ENCODE data around the gene KIF12. TPM values are rescaled to one million over a fixed set of nuclear protein-coding genes. Genes with fewer than 3 reads are reported as not detected.

Gene KIF12
- total and polyA plus RNA-seq, 2 donors (not counting 1 experiment from before 2014, with no cell fraction given): not detected

DNA sequence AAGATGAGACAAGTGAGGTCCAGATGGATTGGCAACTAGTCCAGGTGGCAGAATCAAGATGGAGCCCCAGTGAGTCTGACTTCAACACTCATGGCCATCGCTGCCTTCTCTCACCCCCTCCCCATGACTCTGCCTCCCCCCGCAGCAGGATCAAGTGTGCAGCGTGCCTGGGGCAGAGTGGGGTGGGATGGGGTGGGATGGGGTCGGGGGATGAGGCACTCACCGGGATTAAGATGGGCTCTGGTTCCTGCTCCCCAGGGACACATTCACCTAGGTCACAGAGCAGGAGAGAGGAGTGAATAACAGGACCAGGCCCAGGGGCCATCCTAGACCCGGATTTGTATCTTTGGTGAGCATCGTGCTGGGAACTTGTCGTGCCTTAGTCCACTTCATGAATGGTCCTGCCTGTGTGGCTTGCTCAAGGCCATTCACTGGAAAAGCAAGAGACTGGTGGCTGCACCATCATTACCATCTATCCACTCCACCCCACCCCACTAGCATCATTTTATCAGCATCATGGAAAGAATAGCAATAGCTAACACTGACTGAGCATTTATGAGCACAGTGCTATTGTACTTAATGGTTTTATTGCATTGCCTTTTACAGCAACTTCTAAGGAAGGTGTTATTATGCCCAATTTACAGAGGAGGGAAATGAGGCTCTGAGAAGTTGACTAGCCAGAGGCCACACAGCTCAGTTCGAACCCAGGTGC, 29.5 kb downstream of the KIF12 start:
- no peaks in the 10 kb centered on the region for H4K20me1 ChIP-seq (ENCODE audit: control insufficient read depth, insufficient read depth, low read length, poor library complexity, severe bottlenecking)
- Mint-ChIP-seq H3K4me1 (no peaks in the 10 kb centered on the region), H3K9me3 (ENCODE audit: insufficient read depth) (no peaks in the 10 kb centered on the region), H3K4me3 (no peak overlapping the region), H3K27ac (no peak overlapping the region), H3K27me3 (peaks cover 5% of the 10 kb centered on the region)
- H3K36me3 ChIP-seq (replicated peaks in 1 of 2; ENCODE audit: control extremely low read depth in 1 of 2, control insufficient read depth in 1 of 2, extremely low read depth in 1 of 2, insufficient read depth in 2 of 2, low read length in 1 of 2): no peaks in the 10 kb centered on the region
- no peak overlapping the region for H3K9ac ChIP-seq (ENCODE audit: low read length)
- no peak overlapping the region for H3K4me3 ChIP-seq (ENCODE audit: control extremely low read depth in 1 of 5, extremely low read depth in 1 of 5, insufficient read depth in 1 of 5, low read depth in 2 of 5, low read length in 4 of 5)
- no peak overlapping the region for H2AFZ ChIP-seq (ENCODE audit: insufficient read depth, low read depth, low read length, poor library complexity, severe bottlenecking)
- ATAC-seq (ENCODE audit: low read depth) (no peak), DNase-seq (no peak)
- H3K4me1 ChIP-seq (ENCODE audit: control insufficient read depth in 2 of 2, insufficient read depth in 2 of 2, low read length in 2 of 2): no peaks in the 10 kb centered on the region
- 93% methylated on average over 6 of the region's 9 CpGs for WGBS (ENCODE audit: insufficient coverage)
- no peaks in the 10 kb centered on the region for H3K79me2 ChIP-seq (ENCODE audit: control insufficient read depth, insufficient read depth, low read length)
- intact Hi-C loops (cut with micrococcal nuclease): no loop called here
- H3K4me2 ChIP-seq (replicated peaks; ENCODE audit: low read depth, low read length, poor library complexity, severe bottlenecking): no peak overlapping the region
- ChIA-PET POLR2A (no interaction called here), CTCF (no interaction called here)
- H3K27me3 ChIP-seq (replicated peaks in 1 of 4; ENCODE audit: control extremely low read depth in 1 of 4, control insufficient read depth in 3 of 4, insufficient read depth in 4 of 4, low read length in 3 of 4): no peaks in the 10 kb centered on the region
- no peak overlapping the region for H3K27ac ChIP-seq (ENCODE audit: low read length in 2 of 2)
- H3K9me3 ChIP-seq (ENCODE audit: control extremely low read depth in 1 of 3, control insufficient read depth in 2 of 3, insufficient read depth in 1 of 3, low read length in 2 of 3): peaks cover 0 to 11% (median 0%) of the 10 kb centered on the region in 3 donors
- no peak for TF ChIP-seq EZH2 (IDR thresholded peaks at IDR 0.05; ENCODE audit: borderline replicate concordance, insufficient read depth, low read depth, low read length, poor library complexity, severe bottlenecking)
- TF ChIP-seq, protein P1, sequence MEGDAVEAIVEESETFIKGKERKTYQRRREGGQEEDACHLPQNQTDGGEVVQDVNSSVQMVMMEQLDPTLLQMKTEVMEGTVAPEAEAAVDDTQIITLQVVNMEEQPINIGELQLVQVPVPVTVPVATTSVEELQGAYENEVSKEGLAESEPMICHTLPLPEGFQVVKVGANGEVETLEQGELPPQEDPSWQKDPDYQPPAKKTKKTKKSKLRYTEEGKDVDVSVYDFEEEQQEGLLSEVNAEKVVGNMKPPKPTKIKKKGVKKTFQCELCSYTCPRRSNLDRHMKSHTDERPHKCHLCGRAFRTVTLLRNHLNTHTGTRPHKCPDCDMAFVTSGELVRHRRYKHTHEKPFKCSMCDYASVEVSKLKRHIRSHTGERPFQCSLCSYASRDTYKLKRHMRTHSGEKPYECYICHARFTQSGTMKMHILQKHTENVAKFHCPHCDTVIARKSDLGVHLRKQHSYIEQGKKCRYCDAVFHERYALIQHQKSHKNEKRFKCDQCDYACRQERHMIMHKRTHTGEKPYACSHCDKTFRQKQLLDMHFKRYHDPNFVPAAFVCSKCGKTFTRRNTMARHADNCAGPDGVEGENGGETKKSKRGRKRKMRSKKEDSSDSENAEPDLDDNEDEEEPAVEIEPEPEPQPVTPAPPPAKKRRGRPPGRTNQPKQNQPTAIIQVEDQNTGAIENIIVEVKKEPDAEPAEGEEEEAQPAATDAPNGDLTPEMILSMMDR (IDR thresholded peaks at IDR 0.05): no peak

DNA sequence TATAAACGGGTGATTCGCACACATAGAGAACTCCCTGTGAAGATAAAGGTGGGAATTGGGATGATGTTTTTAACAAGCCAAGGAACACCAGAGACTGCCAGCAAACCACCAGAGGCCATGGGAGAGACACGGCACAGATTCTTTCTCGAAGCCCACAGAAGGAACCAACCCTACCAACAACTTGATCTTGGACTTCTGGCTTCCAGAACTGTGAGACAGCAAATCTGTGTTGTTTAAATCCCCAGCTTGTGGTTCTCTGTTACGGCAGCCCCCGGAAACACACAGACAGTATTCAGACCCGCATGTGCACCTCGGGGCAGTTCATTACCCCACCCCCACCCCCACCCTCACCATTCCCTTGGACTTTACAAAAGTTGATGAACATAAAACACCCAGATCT, 33.8 kb downstream of the KIF12 start:
- POLR2A ChIA-PET: no interaction called here
- no peaks in the 10 kb centered on the region for H3K9me3 Mint-ChIP-seq (ENCODE audit: insufficient read depth)
- no peak overlapping the region for H3K4me3 Mint-ChIP-seq
- Histone ChIP-seq H2AFZ (ENCODE audit: insufficient read depth, low read depth, low read length, poor library complexity, severe bottlenecking) (no peak overlapping the region), H4K20me1 (ENCODE audit: control insufficient read depth, insufficient read depth, low read length, poor library complexity, severe bottlenecking) (no peaks in the 10 kb centered on the region), H3K4me2 (replicated peaks; ENCODE audit: low read depth, low read length, poor library complexity, severe bottlenecking) (no peak overlapping the region), H3K36me3 (replicated peaks in 1 of 2; ENCODE audit: control extremely low read depth in 1 of 2, control insufficient read depth in 1 of 2, extremely low read depth in 1 of 2, insufficient read depth in 2 of 2, low read length in 1 of 2) (no peaks in the 10 kb centered on the region), H3K9me3 (ENCODE audit: control extremely low read depth in 1 of 3, control insufficient read depth in 2 of 3, insufficient read depth in 1 of 3, low read length in 2 of 3) (no peaks in the 10 kb centered on the region), H3K9ac (ENCODE audit: low read length) (no peak overlapping the region), H3K79me2 (ENCODE audit: control insufficient read depth, insufficient read depth, low read length) (no peaks in the 10 kb centered on the region), H3K4me1 (ENCODE audit: control insufficient read depth in 2 of 2, insufficient read depth in 2 of 2, low read length in 2 of 2) (no peaks in the 10 kb centered on the region), H3K4me3 (ENCODE audit: control extremely low read depth in 1 of 5, extremely low read depth in 1 of 5, insufficient read depth in 1 of 5, low read depth in 2 of 5, low read length in 4 of 5) (no peak overlapping the region), H3K27ac (ENCODE audit: low read length in 2 of 2) (no peak overlapping the region), H3K27me3 (replicated peaks in 1 of 4; ENCODE audit: control extremely low read depth in 1 of 4, control insufficient read depth in 3 of 4, insufficient read depth in 4 of 4, low read length in 3 of 4) (peaks cover 0 to 3% (median 0%) of the 10 kb centered on the region in 4 experiments)
- DNase-seq (no peak), ATAC-seq (ENCODE audit: low read depth) (no peak)
- CTCF ChIA-PET: no interaction called here
- H3K4me1 Mint-ChIP-seq: no peaks in the 10 kb centered on the region
- TF ChIP-seq EZH2 (IDR thresholded peaks at IDR 0.05; ENCODE audit: borderline replicate concordance, insufficient read depth, low read depth, low read length, poor library complexity, severe bottlenecking): no peak
- TF ChIP-seq, protein P1 (IDR thresholded peaks at IDR 0.05): no peak
- H3K27me3 Mint-ChIP-seq: peaks cover 22% of the 10 kb centered on the region
- intact Hi-C loops (cut with micrococcal nuclease): no loop called here
- WGBS (ENCODE audit: insufficient coverage): 95% methylated on average over 3 of the region's 8 CpGs
- no peak overlapping the region for H3K27ac Mint-ChIP-seq
